GM18519 (cell line): ENCODE results near the gene COA6.
A peak's percentile ranks its signal among the peaks of the same experiment; 100 is the strongest.
"Not testable (repeated sequence)": the region's sequence is repeated elsewhere in the genome, so short reads cannot be mapped to it uniquely, and the experiment has no call there.

Source experiments
- ATAC-seq: cut with Tn5 transposase; IDR thresholded peaks from one replicate; pipeline ENCODE4 v1.9.1; 2021; ENCODE audit warnings: mild to moderate bottlenecking, moderate library complexity; ENCODE audit not compliant: unreplicated experiment, low FRiP score

COA6 gene

DNA sequence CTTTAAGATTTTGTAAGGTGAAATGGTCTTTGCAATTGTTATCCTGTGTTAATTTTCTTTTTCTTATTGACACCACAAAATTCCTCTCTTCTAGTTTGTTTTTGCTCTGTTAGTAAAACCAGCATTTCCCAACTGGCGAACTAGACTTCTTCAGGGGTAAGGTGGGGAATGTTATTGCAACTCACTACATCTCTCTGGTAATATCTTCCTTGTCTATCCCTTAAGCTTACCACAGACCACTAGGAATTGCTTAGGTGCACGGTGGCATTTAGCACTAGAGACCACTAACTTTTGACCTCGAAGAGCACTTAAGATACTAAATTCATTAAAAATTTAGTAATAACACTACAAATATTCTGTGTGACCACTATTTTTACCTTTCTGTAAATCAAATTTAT, 4.2 kb upstream of the COA6 start:
- no peak for ATAC-seq

- no peak for ATAC-seq
These were observed 3.5 kb upstream of the COA6 start for GRCh38 chr1:234369784-234370183.

- no peak for ATAC-seq
These were observed 1.8 kb upstream of the COA6 start for GRCh38 chr1:234371414-234371813.

GRCh38 chr1:234372011-234372757, 1.1 kb upstream of the COA6 start:
- ATAC-seq: no peak

GRCh38 chr1:234373959-234374254, 651 bp downstream of the COA6 start:
- peak; percentile 4 for ATAC-seq

- no peak for ATAC-seq
These were observed 2.4 kb downstream of the COA6 start for GRCh38 chr1:234375672-234376071.

DNA sequence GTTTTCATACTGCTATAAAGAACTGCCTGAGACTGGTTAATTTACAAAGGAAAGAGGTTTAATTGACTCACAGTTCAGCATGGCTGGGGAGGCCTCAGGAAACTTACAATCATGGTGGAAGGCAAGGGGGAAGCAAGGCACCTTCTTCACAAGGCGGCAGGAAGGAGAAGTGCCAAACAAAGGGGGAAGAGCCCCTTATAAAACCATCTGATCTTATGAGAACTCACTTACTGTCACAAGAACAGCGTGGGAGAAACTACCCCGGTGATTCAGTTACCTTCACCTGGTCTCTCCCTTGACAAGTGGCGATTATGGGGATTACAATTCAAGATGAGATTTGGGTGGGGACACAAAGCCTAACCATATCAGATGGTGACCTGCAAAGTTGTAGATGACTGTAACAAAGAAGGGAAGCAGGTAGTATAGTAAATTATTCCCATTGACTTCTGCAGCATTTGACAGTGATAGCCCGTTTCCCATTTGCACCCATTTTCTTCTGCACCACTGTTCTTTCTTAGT, 6.4 kb downstream of the COA6 start:
- not testable (repeated sequence) for ATAC-seq

DNA sequence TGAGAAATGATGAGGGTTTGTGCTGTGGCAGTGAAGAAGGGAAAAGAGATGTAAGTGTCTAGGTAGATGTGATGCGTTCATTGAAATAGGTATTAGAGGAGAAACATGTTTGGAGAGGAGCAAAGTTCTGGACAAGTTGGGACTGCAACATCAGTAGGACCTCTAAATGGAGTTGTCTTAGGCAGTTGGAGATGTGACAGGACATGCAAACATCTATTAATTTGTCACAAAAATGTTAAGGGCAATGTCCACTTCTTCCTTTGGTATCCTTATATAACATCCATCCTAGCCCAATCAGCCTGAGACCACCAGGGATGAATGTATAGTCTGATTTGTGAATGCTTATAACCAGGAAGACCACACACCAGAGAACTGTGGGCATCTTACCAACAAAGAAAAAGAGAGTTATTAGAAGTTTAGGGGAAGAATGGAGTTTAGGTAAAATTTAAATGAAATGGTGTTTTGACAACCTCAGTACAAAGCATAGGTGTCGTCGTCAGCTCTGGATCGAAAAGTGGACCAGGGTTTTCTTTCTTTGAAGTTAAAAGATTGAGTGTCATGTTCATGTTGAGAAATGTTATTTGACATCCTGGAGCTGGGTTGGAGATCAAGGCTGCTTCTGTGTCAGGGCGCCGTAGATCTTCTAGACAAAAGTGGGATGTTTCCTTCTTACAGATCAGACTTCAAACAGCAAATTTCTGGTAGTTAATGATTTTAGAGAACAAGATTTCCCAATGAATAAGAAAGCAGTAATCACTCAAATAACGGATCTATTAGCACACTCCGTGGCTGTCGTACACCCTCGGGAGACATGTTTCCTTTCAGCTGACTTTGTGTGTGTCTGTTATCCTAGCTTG, 8.7 kb downstream of the COA6 start:
- ATAC-seq: no peak

- no peak for ATAC-seq
These were observed 12.9 kb downstream of the COA6 start for GRCh38 chr1:234386122-234386521.

GRCh38 chr1:234388094-234388493, 14.8 kb downstream of the COA6 start:
- ATAC-seq: no peak

DNA sequence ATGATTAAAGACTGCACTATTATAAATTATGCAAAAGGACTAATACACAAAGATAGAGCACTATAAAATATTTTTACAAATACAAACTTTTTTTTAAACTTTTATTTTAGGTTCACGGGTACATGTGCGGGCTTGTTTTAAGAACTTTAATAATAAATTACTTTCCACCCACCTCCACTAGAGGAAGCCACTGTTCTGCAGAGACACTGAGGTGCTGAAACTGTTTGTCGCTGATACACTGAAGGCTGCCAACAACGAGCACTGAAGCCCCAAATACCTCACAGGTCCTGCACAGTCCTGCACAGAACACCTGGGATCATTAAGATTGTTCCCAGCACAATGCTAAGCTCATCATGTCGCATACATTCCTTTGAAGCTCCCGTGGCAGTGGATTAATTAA, 19.9 kb downstream of the COA6 start:
- ATAC-seq: no peak

DNA sequence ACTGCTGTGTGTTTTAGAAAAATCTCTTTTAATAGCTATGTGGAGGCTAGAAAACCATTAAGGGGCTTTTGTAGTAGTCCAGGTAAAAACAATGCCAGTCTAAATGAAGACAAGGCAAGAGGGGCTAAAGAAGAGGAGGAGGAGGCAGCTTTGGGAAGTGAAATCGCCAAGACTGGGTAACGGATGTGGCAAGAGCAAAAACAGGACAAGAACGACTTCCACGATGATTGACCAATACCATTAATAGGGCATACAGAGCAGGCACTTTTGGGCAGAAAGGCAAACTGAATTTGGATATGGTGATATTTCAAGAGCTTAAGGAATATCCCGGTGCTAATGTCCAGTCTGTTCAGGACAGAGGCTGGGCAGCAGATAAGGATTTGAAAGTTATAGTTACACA, 22.0 kb downstream of the COA6 start:
- ATAC-seq: no peak

- no peak for ATAC-seq
These were observed 22.8 kb downstream of the COA6 start for GRCh38 chr1:234396092-234396491.

DNA sequence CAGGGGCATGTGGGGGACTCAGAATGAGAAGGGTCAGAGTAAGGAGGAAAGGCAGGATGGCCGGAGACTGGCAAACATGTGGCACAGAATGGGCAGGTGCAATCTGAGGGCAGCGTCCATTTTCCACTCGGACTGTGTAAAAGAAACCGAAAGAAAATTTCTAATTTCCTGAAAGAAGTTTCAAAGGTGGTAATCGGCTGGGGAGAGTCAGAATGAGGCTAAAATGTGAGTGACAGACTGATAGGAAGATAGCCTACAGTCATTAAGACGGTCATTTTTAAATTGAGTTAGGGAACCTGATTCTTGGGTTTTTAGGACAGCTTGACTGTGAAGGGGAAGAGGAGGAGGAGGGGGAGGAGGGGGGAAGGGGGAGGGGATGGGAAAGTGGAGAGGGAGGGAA, 23.6 kb downstream of the COA6 start:
- no peak for ATAC-seq

DNA sequence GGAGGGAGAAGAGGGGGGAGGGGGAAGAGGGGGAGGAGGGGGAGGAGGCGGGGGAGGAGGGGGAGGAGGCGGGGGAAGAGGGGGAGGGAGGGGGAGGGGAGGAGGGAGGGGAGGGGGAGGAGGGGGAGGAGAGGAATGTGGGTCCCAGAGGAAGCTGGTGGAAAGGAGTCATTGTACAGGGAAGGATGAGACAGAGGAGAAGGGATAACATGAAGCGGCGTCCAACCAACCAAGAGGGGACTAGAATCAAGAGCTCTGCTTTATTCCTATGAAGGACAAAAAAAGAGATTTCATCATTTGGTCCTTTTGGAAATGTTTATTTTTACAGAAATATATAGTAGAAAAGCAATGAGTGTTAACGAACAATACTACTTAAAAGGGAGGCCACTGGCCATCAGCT, 24.5 kb downstream of the COA6 start:
- ATAC-seq: no peak

DNA sequence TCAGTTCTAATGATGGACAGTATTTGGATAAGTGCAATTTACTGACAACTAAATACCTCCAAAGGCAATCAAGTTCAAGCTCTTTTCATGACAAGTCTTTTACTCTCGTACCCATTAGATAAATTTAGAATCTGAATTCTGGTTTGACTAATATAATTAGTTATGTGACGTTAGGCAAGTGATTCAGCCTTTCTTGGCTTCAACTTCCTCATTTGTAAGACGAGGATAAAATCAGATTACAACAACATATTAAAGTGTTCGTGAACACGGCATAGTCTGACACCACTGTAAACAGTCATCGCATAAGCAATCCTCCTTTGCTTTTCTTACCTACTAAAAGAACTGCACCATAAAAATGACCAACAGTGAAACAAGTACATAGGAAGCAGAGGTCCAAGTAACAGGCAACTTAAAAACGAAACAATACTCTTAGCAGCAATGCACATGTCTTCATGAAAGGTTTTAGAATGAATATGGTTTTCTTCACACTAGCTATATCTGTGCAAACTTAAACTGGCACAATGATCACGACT, 25.7 kb downstream of the COA6 start:
- ATAC-seq: no peak

GRCh38 chr1:234399515-234399914, 26.3 kb downstream of the COA6 start:
- not testable (repeated sequence) for ATAC-seq

DNA sequence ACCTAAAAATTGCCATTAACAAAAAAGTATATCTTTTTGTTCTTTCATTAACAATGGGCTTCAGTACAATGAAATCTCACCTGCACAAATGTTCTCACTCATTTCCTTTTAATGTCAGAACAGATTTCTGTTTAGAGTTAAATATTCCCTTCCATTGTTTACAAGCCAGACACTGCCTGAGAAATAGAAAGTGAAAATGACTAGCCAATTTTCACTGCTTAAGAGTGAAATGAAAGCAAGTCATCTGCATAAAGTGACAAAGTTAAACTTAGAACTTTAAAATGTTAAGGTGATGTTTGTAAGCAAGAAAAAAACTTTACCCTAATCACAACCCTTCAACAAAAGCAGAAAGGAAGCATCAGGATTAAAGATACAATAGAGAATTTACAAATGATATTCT, 27.5 kb downstream of the COA6 start:
- no peak for ATAC-seq

GRCh38 chr1:234401658-234402057, 28.4 kb downstream of the COA6 start:
- no peak for ATAC-seq

- ATAC-seq: no peak
These were observed 29.7 kb downstream of the COA6 start for GRCh38 chr1:234402939-234403338.

- ATAC-seq: no peak
These were observed 32.4 kb downstream of the COA6 start for GRCh38 chr1:234405676-234406075.

GRCh38 chr1:234406871-234407270, 33.6 kb downstream of the COA6 start:
- no peak for ATAC-seq
